DMS 273 (cell line): Measurements from ENCODE around the gene SLC16A1.
"Not testable (repeated sequence)": the region's sequence is repeated elsewhere in the genome, so short reads cannot be mapped to it uniquely, and the experiment has no call there.

Experiments
- DNase-seq: peaks from one replicate; lab custom pipeline; 2025; ENCODE audit not compliant: unreplicated experiment; lab: John Stamatoyannopoulos, UW

The SLC16A1 gene

GRCh38 chr1:112927462-112927990, 28.5 kb downstream of the SLC16A1 start:
- no peak for DNase-seq

- no peak for DNase-seq
These were observed 29.1 kb downstream of the SLC16A1 start for GRCh38 chr1:112926858-112927257.

- no peak for DNase-seq
These were observed 31.0 kb downstream of the SLC16A1 start for GRCh38 chr1:112925015-112925414.

GRCh38 chr1:112923959-112924349, 32.0 kb downstream of the SLC16A1 start:
- peak; percentile 30 for DNase-seq

GRCh38 chr1:112923234-112923958, 32.6 kb downstream of the SLC16A1 start:
- no peak for DNase-seq

GRCh38 chr1:112911506-112912220, 44.3 kb downstream of the SLC16A1 start:
- no peak for DNase-seq

- no peak for DNase-seq
These were observed 46.1 kb downstream of the SLC16A1 start for GRCh38 chr1:112909847-112910246.

GRCh38 chr1:112906150-112906698, 49.8 kb downstream of the SLC16A1 start:
- DNase-seq: peak; percentile 28

- DNase-seq: no peak
These were observed 50.4 kb downstream of the SLC16A1 start for GRCh38 chr1:112905395-112906149.

- no peak for DNase-seq
These were observed 51.1 kb downstream of the SLC16A1 start for GRCh38 chr1:112904831-112905261.

GRCh38 chr1:112904071-112904830, 51.7 kb downstream of the SLC16A1 start:
- no peak for DNase-seq

- DNase-seq: no peak
These were observed 53.8 kb downstream of the SLC16A1 start for GRCh38 chr1:112902221-112902620.

GRCh38 chr1:112901387-112901786, 54.6 kb downstream of the SLC16A1 start:
- DNase-seq: no peak

GRCh38 chr1:112896783-112897182, 59.2 kb downstream of the SLC16A1 start:
- no peak for DNase-seq

- DNase-seq: no peak
These were observed 61.4 kb downstream of the SLC16A1 start for GRCh38 chr1:112894561-112895011.

- no peak for DNase-seq
These were observed 62.0 kb downstream of the SLC16A1 start for GRCh38 chr1:112894010-112894292.

GRCh38 chr1:112893288-112894009, 62.5 kb downstream of the SLC16A1 start:
- no peak for DNase-seq

- not testable (repeated sequence) for DNase-seq
These were observed 66.1 kb downstream of the SLC16A1 start for GRCh38 chr1:112889906-112890305.

- peak; percentile 66 for DNase-seq
These were observed 66.8 kb downstream of the SLC16A1 start for GRCh38 chr1:112889052-112889768.
